Lung microvascular endothelial cell (primary cell): ENCODE measurements around the gene TARBP1. TPM values are rescaled to one million over a fixed set of nuclear protein-coding genes. Genes with fewer than 3 reads are reported as not detected.
"Not testable (repeated sequence)": the region's sequence is repeated elsewhere in the genome, so short reads cannot be mapped to it uniquely, and the experiment has no call there.

ENCODE experiments used
- DNase-seq, 2 donors: peaks; one replicate each; pipeline versions ENCODE4 v3.0.0 to v3.0.0-alpha.2; 2010; ENCODE audit warnings: low read depth in 2 of 2
- total RNA-seq: library from RNA; depleted of rRNA; stranded (reverse); fragments of >200 nt; gene quantifications from 2 replicates; pipeline ENCODE4 v1.2.1, GENCODE V29; 2014

Gene TARBP1
- total RNA-seq, 1 donor from 2014 or later, result 13.5 TPM

DNA sequence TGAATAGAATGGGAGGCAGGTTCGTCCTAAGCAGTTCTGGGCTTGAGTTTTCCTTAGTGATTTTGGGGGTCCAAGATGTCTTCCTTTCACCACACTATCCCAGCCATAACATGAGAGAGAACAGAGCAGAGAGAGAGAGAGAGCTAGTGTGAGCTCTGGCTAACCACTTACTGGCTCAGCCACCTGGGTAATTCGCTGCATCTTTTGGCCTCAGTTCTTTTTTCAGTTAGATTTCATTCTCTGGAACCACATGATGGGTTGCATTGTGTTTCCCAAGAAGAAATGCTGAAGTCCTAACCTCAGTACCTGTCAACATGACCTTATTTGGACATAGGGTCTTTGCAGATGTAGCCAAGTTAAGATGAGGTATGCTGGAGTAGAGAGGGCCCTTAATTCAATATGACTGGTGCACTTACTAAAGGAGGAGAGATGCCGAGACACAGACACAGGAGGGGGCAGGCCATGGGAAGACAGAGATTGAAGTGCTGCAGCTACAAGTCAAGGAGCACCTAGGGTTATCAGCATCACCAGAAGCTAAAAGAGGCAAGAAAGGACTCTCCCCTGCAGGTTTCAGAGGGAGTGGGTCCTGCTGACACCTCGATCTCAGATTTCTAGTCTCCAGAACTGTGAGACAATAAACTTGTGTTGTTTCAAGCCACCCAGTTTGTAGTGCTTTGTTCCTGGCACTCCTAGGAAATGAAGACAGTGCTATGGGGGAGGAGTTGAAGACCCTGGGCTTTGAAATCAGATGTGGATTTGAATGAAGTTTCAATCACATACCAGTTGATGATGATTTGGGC is 26.2 kb upstream of the TARBP1 start:
- no peak for DNase-seq

DNA sequence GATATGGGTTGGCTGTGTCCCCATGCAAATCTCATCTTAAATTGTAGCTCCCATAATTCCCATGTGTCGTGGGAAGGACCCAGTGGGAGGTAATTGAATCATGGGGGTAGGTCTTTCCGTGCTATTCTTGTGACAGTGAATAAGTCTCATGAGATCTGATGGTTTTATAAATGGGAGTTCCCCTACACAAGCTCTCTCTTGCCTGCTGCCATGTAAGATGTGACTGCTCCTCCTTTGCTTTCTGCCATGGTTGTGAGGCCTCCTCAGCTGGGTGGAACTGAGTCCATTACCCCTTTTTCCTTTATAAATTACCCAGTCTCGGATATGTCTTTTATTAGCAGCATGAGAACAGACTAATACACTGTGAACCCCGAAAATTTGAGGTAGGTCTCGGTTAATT is 25.3 kb upstream of the TARBP1 start:
- not testable (repeated sequence) for DNase-seq

DNA sequence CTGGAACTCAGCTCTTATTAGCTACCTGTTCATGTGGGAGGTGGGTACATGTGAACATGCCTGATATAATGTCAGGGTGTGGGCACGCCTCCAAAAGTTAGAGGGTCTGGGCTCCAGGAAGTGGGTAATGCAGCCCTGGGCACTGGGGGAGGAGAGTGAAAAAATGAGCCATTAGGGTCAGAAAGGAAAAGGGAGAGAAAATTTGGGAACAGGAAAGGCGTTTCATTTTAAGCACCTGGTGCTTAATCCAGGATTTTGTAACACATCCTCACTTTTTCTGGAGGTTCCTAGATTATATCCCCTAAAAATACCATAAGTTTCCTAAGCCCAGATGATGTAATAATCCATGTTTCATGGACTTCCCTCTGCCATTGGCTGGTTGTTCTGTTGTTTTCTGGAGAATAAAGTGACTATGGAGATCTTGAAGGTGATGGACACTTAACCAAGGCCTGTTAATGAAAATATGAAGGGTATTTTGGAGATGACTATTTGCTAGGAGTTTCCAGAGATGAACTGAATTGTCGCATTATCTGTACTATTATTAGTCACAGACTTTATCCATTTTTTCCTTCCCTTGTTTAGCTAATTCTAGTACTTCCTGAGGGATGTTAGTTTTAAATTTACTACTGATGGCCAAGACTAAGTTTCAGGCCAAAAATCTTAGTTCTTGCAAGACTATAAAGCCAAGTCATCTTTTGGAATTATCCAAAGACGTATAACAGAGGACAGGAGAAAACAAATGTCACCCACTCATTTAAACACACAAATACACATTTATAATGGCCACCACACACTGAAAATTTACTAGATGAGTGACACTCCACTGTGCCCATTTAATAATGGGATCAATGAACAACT is 24.4 kb upstream of the TARBP1 start:
- no peak for DNase-seq

DNA sequence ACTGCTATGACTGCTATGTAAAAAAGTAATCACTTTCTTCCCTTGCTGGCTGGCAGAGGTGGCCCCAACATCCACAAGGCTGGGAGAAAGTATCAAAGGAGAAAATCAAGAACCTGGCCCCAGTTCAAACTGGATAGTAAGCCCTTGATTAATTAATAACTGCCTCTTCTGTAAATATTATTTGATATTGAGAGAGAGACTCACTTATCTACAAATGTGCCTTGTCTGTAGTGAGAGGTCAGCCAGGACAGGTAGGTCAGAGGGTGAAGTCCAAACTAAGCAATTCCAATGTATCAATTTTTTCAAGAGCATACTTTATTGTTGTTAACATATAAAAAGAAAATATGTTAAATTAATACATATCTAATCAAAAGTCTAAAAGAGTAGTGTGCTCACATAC is 23.8 kb upstream of the TARBP1 start:
- no peak for DNase-seq

DNA sequence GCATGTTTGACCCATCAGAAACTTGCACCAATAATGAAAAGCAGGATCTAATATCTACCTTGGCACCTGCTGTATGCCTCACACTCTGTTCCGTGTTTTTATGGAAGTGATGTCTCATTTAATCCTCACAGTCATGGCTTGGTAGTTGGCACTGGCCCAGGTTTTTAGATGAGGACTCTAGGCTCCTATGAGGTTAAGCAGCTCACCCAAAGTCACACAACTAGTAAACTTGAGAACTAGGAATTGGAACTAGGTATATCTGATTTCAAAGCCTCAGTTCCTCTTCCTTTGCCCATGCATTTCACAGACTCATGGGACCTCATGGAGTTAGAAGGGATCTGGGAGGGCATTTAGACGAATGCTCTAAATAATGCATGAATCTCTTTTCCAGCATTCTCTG is 21.3 kb upstream of the TARBP1 start:
- DNase-seq, result peak; percentile 33 to 58

DNA sequence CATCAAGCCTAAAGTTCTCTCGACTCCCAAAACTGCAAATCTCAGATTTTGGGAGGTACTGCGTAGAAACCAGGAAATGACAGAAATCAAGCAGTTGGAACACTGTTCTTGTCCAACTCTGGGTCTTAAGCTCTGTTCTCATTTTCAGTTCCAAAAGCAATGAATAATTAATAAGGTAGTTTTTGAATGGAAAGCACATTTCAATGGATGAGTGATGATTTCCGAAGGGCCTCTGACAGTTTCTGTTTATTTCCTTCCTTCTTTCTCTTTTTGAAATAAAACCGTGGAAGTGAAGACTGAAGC is 20.9 kb upstream of the TARBP1 start:
- no peak for DNase-seq

DNA sequence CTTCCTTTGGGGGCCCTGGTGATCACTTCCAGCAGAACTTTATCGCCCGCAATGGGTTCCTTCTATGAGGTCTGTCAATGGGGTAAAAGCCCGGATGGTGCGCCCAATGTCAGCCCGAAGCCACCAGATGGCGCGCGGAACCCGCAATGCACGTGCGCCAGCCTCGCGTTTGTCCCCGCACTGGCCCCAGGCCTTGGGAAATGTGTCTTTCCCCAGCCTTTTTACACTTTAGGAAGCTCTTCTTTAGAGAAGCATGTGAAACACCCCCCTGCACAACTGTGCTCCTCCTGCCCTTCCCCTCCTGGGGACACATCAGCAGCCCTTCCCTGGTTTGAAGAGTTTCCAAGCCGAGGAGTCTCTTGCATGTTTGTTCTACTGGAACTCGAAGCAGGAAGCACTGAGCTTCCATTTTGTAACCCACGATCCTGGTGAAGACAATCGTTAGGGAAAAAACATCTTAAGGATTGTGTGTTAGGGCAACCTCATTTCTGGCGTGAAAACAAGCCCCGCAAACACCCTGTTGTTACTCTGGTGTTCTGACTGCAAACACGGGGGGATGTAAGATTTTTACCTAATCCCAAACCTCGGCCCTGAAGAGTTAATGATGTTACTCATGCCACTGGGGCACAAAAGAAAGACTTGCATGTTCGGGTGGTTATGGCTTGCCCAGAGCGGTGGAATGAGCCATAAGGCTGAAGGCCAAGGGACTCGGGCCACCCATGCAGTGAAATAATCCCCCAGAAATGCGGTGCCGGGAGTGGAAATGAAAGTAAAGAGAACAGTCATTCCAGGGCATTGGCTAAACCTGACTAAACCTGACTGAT is 20.4 kb upstream of the TARBP1 start:
- DNase-seq, result peak; percentile 87 to 91

DNA sequence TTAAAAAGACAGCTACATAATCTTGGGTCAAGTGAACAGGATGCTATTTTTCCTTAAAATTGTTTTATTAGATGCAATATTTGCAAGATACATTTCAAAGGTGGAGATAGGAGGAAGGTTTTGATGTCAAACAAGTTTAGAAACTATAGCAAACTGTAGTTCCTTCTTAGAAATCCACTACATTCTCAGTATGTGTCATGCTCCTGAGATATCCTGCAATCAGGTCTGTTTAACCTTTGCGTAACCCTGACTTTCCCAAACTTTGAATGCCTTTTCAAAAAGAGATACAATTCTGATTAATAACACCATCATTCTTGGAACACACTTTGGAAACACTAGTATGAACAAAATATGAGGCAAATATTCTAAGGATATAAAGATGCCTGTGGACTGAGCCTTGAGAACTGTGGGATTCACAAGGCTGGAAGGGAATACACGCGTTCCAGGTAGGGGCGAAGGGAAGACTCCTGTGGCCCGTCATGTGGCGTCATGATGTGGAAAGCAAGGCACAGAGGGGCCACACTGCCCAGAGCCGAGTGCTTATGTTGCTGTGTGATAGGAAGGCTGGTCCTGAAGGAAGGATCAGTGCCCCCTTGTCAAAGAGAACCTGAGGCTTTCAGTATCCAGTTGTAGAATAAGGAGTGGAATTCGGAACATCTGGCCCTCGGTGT is 19.6 kb upstream of the TARBP1 start:
- no peak for DNase-seq

DNA sequence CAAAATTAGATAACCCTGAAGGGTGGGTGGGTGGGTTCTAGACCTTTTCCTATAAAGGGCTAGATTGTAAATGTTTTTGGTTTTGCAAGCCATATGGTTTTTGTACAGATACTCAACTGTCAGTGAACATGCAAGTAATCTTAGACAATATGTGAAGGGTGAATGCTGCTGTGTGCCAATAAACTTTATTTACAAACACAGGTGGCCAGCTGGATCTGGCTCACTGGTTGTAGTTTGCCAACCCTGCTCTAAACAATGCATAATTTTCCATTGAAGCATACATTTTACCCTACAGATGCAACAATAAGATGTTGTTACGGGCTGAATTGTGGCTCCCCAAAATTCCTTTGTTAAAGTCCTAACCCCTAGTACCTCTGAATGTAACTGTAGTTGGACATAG is 18.6 kb upstream of the TARBP1 start:
- DNase-seq, result no peak

DNA sequence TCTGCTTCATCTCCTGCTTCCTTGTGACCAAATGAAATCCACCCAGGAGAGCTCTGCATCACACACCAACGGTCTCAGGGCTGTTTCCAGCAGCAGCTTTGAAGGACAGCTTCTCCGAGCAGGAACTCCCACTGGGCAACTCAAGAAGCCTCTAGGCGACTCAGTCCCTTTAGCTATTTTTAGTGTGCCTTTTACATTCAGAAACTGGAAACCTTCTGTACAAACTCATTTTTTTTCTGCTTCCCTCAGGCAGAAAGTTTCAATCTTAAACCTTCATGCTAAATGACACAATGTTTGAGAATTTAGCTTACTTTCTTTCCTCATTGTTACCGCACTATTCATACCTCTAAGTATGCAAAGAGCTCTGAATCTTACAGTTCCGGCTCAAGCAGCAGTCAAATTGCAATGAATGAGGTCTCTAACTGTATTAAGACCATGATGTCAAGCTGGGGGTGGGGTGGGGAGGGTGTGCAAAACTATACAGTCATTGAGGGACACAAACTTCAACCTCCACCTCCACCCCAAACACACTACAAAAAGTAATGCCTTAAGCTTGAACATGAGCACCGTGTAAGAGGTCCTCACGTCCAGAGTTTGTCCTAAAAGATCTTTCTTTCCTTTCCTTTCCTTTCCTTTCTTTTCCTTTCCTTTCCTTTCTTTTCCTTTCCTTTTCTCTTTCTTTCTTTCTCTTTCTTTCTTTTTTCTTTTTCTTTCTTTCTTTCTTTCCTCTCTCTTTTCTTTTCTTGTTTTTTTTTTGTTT is 16.4 kb upstream of the TARBP1 start:
- peak in 1 of 2 donors; percentile 50 for DNase-seq

DNA sequence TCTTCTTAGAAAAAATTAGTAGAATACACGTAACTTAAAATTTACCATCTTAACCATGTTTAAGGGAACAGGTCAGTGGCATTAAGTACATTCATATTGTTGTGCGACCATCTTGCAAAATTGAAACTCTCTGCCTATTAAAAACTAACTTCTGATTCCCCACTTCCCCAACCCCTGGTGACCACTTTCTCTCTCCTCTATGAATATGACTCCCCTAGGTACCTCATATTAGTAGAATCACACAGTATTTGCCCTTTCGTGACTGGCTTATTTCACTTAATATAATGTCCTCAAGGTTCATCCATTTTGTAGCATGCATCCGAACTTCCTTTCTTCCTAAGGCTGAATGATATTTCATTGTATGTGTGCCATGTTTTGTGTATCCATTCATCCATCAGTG is 15.1 kb upstream of the TARBP1 start:
- DNase-seq, result no peak

DNA sequence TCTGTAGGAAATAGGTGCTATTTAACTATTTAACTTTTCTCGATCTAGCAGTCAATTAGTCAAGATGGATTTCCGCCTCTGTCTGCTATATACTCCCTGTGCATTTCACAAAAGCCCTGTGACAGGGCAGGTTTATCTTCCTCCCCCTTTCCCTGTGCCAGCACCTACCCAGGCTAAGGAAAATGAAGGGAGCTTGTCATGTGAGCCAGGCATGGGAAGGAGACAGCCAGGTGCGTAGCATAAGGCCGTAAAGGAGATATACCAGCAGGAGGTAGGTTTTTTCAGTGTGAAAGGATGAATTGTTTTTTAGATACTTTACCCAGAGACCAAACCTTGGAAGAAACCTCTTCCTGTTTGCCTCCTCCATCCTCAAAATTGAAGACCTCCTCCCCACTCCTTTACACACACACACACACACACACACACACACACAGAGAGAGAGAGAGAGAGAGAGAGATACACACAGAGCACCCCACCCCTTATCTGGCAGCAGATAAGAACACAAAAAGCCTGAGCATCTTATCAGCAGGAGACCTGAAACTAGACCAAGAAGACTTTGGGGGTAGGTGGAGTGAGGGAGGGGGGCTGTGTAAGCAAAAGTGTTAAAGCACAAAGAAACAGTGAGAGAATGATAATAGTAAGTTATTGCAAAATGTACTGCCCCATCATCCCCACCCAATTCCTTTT is 12.0 kb upstream of the TARBP1 start:
- DNase-seq, result no peak

DNA sequence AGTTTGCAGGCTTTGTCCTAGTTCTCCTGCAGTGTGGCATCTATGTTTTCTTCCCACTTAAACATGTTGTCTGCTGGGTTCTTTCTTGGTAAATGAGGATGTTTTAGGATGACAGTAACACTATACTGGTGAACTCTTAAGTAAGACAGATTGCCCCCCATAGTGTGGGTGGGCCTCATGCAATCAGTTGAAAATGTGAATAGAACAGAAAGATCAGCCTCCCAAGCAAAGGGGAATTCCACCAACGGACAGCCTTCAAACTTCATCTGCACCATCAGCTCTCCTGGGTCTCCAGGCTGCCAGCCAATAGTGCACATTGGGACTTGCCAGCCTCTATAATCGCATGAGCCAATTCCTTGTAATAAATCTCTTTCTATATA is 10.7 kb upstream of the TARBP1 start:
- no peak for DNase-seq

DNA sequence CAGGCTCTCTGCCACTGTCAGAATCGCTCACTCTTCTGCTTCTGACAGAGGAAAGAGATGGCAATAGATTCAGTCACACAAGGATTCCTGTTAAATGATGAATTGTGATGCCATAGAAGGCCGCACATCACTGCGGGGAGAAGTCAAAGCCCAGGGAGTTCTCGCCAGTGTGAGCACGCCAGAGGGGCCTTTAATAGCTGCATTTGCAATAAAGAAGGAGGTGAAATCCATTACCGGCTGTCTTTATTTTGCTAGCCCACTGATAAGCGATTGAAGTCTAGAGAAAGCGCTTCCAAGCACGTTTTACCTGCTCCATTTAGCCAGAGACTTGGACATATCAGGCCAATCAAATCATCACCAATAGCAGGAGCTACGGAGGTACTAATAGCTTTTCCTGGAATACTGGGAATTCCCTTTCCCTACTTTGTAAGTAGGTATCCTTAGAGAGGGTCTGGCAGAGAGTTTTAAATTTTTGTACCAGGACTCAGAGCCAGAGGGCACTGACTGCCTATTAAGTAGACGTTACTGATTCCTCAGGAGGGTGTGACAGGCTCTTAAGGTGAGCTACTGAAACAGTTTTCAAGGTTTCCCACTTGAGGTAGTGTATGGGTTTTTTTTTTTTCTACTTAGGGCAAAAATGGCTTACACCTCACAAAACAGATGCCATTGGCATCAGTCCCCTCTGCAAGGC is 10.2 kb upstream of the TARBP1 start:
- no peak for DNase-seq

DNA sequence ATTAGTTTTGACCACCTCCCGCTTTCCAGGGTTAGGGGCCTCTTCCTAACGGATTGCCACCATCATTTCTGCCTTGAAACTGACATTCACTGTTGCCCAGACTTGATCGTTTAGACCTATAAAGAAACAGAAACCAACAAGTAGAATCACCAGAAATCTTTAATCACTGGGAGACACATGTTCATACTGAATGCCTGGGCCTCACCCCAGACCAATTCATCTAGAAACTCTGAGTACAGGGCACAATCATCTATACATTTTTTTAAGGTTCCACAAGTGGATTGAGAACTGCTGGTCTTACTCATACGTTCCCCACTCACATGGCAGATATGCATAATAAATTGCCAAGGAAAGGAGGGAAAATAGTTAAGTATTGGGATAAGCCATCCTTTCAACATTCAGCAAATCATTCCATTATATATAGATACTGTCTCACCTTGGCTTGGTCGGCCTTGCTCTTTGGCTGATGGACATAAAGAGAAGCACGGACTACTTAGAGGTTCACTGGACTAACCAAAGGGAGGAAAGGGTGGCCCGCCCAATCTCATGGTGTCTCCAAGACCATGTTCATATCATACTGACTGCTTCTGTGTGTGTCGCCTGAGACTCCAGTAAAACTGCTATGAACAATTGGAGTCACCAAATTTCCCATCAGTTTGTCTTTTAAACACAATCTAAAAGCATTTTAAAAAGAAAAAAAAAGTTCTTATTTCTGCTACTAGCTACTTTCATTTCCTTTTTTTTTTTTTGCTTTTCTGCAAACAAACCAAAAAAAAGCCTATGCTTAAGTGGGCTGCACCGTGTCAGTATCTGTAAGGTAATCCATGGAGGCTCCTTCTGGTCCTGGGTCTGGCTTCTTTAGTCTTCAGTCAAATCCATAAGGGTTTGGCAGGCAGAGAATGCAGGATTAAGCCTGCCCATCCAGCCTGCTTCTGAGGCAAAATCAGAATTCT is 9.4 kb upstream of the TARBP1 start:
- no peak for DNase-seq

DNA sequence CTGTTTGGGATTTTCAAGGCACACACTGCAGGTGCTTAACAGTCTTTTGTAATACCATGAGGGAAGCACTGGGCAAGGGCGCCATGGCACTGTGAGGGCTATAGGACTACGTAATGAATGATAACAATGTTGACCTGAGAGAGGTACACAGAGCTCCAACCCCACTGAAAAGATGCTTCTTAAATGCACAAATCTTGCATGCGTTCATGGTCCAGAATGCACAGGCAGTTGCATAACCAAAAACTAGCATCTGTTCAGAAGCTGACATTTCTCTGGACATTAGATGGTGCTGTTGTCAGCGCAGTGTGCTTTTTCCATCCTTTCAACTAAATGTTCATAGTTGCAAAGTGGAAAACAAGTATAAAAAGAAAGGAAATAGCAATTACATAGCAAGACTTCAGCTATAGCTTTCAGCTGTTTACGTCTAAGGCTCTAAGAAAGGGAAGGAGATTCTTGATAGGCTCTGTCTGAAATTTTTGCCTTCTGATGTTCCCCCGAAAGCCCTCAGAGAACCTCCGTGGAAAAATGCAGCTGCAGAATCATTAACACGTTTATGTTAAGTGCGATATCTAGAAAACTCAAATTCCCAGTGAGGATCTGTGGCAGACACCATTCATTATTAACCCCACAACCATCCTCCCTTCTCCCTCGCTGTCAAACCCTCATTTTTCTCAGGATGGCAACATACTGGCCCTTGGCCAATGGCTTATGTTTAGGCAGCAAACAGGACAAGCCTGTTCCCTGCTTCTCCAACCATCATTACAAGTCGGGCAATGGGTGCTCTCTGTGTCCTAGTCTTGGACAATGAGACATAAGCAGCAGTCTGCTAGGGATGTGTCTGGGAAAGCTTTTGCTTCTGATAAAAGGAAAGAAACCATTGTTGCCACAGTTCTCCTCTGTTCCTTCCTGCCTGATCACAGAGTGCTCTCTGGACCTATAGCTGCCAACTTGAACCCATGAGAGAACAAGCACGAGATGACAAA is 8.2 kb upstream of the TARBP1 start:
- DNase-seq, result peak; percentile 70 to 82
